Mucosa of descending colon (tissue), 3 donors: ENCODE results near the gene ASF1B. TPM values are rescaled to one million over a fixed set of nuclear protein-coding genes. Genes with fewer than 3 reads are reported as not detected.

Experiments
- ATAC-seq: fragments of 200-7000 bp; cut with Tn5 transposase; one replicate; pipeline ENCODE4 v1.9.1; 2020; ENCODE audit warnings: mild to moderate bottlenecking, moderate library complexity
- DNase-seq, 3 donors: peaks; one replicate each; pipeline ENCODE4 v3.0.0-alpha.2; 2020
- H3K36me3 ChIP-seq: fragments of 200-600 bp; one replicate; pipeline ENCODE4 v1.8.0; 2021; ENCODE audit warnings: low read depth, mild to moderate bottlenecking
- H3K4me1 ChIP-seq: fragments of 200-600 bp; one replicate; pipeline ENCODE4 v1.8.0; 2021; ENCODE audit warnings: low read depth, mild to moderate bottlenecking
- H3K4me3 ChIP-seq: fragments of 200-600 bp; one replicate; pipeline ENCODE4 v1.8.0; 2021; ENCODE audit warnings: mild to moderate bottlenecking
- H3K9me3 ChIP-seq: fragments of 200-600 bp; one replicate; pipeline ENCODE4 v1.8.0; 2021; ENCODE audit warnings: mild to moderate bottlenecking
- intact Hi-C, 2 donors: fragments of 100-400 bp; cut with DNase I in 1 of 2; cut with micrococcal nuclease in 1 of 2; formaldehyde crosslinking; loops; one replicate each; pipeline versions ENCODE4 v1.11.0 to v1.11.1; 2022; cut with DNase I, micrococcal nuclease
- total RNA-seq, 3 donors: library from RNA; stranded (reverse); fragmentation: NEBNext Ultra II Directional in 2 of 3; extraction: Animal tissue kit (Norgen Biotek cat#: 25700) in 2 of 3; gene quantifications; one replicate each; pipeline versions ENCODE4 v1.2.1 to v1.2.4, GENCODE V29; 2021 to 2023
- TF ChIP-seq, protein P1 (sequence below): fragments of 200-600 bp; IDR thresholded peaks from one replicate; pipeline ENCODE4 v1.8.0; 2022; ENCODE audit warnings: antibody characterized with exemption, mild to moderate bottlenecking
- donor health status: DM: no; HTN: no; CAD: no; lungs with moderate emphysema.
- donor health status: DM: no; HTN: no; CAD: no.
- donor health status: DM: no; HTN: yes; CAD: no.

ASF1B gene
- total RNA-seq, 3 donors from 2014 or later, result 2.4 to 21.7 (median 5.5) TPM

DNA sequence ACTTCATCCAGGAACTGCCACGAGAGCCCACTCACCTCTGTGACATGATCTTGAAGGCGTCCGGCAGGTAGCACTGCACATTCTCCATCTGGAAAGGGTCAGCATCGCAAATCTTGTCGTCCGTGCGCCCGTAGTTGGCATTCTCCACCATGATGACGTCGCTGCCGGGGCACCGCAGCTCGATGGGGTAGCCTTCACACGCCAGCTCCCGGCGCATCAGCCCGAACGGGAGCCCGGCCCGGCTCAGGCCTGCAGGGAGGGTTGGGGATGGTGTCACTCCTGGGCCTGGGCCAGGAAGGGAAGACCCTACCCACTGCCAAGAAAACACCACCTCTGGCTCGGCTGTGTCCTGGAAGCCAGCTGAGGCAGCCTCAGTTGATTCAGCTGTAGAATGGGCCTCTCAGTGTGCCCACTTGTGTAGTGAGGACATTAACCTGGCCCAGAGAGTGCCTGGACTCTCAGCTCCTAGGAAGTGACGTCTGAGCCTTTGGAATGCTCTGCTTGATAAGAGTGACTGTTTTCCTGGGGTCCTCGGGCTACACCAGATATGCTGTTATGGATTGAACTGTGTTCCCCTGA, 41.2 kb upstream of the ASF1B start:
- TF ChIP-seq, protein P1, sequence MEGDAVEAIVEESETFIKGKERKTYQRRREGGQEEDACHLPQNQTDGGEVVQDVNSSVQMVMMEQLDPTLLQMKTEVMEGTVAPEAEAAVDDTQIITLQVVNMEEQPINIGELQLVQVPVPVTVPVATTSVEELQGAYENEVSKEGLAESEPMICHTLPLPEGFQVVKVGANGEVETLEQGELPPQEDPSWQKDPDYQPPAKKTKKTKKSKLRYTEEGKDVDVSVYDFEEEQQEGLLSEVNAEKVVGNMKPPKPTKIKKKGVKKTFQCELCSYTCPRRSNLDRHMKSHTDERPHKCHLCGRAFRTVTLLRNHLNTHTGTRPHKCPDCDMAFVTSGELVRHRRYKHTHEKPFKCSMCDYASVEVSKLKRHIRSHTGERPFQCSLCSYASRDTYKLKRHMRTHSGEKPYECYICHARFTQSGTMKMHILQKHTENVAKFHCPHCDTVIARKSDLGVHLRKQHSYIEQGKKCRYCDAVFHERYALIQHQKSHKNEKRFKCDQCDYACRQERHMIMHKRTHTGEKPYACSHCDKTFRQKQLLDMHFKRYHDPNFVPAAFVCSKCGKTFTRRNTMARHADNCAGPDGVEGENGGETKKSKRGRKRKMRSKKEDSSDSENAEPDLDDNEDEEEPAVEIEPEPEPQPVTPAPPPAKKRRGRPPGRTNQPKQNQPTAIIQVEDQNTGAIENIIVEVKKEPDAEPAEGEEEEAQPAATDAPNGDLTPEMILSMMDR, result no peak
- intact Hi-C loops, result no loop called here
- Histone ChIP-seq H3K36me3 (no peaks in the 10 kb centered on the region), H3K9me3 (no peaks in the 10 kb centered on the region), H3K4me3 (no peak overlapping the region), H3K4me1 (no peaks in the 10 kb centered on the region)
- ATAC-seq, result no peak
- DNase-seq, result no peak

DNA sequence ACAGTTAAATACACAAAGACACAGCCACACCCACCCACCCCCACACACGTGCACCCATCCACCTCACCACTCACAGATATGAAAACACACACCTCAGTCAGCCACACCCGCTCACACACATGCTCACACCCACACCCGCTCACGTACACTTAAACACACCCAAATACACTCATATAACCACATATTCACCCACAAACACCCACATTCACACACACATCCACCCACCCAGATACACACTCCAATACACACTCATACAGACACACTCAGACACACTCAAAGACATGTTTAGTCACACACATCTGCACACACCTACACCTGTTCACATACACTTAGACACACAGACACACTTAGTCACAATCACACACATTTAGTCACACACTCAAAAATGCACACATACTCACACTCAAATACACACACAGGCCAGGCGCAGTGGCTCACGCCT, 39.0 kb upstream of the ASF1B start:
- DNase-seq (no peak), ATAC-seq (peak; percentile 32)
- Histone ChIP-seq H3K4me1 (no peaks in the 10 kb centered on the region), H3K36me3 (no peaks in the 10 kb centered on the region), H3K9me3 (no peaks in the 10 kb centered on the region), H3K4me3 (no peak overlapping the region)
- intact Hi-C loops, result no loop called here
- TF ChIP-seq, protein P1, result no peak

DNA sequence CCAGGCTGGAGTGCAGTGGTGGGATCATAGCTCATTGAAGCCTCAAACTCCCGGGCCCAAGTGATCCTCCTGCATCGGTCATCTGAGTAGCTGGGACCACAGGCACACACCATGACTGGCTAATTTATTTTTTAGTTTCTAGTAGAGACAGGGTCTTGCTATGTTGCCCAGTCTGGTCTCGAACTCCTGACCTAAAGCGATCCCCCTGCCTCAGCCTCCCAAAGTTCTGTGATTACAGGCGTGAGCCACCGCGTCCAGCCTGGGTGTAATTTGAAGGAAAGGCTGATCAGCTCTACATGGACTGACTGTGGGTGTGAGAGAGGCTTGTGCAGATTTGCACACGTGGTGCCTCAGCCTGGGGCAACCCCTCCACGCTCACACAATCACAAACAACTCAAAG, 38.5 kb upstream of the ASF1B start:
- Histone ChIP-seq H3K4me3 (no peak overlapping the region), H3K36me3 (no peaks in the 10 kb centered on the region), H3K9me3 (no peaks in the 10 kb centered on the region), H3K4me1 (no peaks in the 10 kb centered on the region)
- ATAC-seq, result no peak
- intact Hi-C loops, result no loop called here
- no peak for DNase-seq
- TF ChIP-seq, protein P1, result no peak

DNA sequence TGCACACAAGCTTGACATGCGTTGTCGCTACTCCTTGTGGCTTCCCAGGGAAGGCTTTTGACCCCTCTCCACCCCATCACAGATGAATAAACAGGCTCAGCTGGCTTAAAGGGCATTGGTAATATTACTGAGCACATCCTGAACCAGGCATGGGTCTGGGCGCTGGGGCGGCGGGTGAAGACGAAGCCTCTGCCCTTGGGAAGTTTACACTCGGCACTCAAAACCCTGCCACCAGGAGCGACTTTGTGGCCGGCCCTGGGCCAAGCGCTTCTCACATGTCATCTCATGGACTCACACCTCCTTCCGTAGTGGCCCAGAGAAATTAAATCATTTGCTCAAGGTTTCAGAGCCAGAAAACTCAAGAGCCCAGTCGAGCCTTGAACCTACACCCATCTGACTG, 32.6 kb upstream of the ASF1B start:
- intact Hi-C loops, result no loop called here

DNA sequence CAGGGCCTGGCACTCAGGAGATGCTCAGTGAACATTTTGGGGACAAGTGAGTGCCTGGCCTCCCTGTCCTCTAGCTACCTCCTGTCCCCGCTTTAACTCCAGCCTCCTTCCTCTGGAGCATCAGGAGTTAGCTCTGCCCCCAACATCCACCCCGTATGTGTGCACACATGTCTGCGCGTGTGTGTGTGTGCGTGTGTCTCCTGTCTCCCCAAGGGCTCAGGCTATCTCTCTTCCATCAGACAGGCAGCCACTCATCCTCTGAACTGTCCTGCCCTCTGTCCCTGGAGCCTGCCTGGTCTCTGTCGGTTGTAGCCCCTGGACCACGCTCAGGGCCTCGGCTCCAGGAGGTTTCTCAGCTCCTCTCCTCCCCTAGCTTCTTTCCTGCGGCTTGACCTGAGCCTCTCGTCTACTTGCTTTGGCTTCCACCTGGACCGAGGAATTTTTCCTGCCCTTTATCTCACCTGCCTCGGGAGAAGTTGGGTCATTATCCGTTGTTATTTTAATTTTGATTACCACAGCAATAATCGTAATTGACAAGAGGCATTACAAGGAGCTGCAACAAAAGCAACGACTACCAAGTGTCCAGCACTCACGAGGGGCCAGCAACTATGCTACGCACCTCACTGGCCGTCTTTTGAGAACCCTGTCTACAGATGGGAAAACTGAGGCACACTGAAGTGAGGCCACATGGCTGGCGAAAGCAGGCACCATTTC, 32.0 kb upstream of the ASF1B start:
- intact Hi-C loops, result no loop called here
- TF ChIP-seq, protein P1, result no peak
- H3K36me3 ChIP-seq, result no peaks in the 10 kb centered on the region
- H3K4me1 ChIP-seq, result no peaks in the 10 kb centered on the region
- H3K9me3 ChIP-seq, result no peaks in the 10 kb centered on the region
- ATAC-seq, result no peak
- DNase-seq, result no peak
- no peak overlapping the region for H3K4me3 ChIP-seq

More for the DNA sequence above, 32.6 kb upstream of the ASF1B start:
- Histone ChIP-seq H3K36me3 (no peaks in the 10 kb centered on the region), H3K9me3 (no peaks in the 10 kb centered on the region), H3K4me3 (no peak overlapping the region), H3K4me1 (no peaks in the 10 kb centered on the region)
- TF ChIP-seq, protein P1, result no peak
- DNase-seq (no peak), ATAC-seq (no peak)
